C1 segment of cervical spinal cord (tissue), 14 donors: Measurements from ENCODE around the gene BDNF.
"Not testable (repeated sequence)": the region's sequence is repeated elsewhere in the genome, so short reads cannot be mapped to it uniquely, and the experiment has no call there.

Experiments used
- DNase-seq, 14 donors: peaks; one replicate each; lab custom pipeline; 2025; lab: John Stamatoyannopoulos, UW

The BDNF gene

DNA sequence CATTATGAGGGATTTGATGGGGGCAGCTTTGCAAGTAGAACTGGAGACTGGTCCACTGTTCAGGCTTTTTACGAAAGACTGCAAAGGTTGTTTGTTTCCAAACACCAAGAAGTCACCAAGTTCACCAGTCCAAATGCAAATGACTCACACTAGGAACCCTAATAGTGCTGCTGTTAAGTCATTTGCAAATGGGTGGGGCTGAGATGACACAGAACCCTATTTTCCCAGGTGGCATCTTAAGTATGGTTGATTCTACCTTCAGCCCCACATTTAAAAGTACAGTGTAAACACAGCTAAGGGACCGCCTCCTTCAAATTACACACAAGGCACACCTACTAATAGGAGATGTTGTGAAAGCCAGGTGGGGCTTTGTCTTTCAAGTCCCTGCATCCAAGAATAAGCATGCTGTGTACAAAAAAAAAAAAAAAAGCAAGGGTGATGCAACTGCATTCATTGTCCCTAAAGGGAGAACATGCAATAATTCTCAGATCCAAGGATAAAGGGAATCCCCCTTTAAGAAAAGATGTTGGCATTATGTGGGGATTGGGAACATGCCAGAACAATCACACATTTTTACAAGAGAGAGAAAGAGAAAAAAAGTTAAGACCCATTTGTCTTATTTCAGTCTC, 27.3 kb downstream of the BDNF start:
- DNase-seq, result no peak

GRCh38 chr11:27665508-27666101, 34.6 kb downstream of the BDNF start:
- DNase-seq, result not testable (repeated sequence)

- DNase-seq, result no peak
These were observed 36.9 kb downstream of the BDNF start for GRCh38 chr11:27663326-27663725.

DNA sequence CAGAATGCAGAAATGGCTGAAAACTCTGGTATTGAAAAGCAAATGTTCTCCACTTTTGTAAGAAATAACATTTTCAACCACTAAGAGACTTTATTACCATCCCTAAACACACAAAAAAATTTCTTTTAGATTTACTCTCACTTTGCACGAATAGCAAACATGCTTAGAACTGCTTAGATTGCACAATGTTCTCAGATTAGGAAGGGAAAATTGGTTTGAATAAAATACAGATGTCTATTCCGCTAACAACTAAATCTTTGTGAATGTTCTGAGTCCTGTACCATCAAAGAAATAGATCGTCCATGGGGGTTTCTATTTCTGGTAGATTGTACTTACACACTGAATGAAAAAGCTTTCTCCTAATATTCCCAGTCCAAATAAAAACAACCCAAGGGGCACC, 40.1 kb downstream of the BDNF start:
- DNase-seq, result no peak

GRCh38 chr11:27658535-27659236, 41.6 kb downstream of the BDNF start:
- DNase-seq, result no peak

- DNase-seq, result no peak
These were observed 43.3 kb downstream of the BDNF start for GRCh38 chr11:27656806-27657483.

GRCh38 chr11:27656320-27656719, 43.9 kb downstream of the BDNF start:
- no peak for DNase-seq

- DNase-seq, result no peak
These were observed 46.1 kb downstream of the BDNF start for GRCh38 chr11:27653990-27654758.

GRCh38 chr11:27651711-27652110, 48.5 kb downstream of the BDNF start:
- DNase-seq, result no peak

GRCh38 chr11:27650988-27651387, 49.3 kb downstream of the BDNF start:
- no peak for DNase-seq

DNA sequence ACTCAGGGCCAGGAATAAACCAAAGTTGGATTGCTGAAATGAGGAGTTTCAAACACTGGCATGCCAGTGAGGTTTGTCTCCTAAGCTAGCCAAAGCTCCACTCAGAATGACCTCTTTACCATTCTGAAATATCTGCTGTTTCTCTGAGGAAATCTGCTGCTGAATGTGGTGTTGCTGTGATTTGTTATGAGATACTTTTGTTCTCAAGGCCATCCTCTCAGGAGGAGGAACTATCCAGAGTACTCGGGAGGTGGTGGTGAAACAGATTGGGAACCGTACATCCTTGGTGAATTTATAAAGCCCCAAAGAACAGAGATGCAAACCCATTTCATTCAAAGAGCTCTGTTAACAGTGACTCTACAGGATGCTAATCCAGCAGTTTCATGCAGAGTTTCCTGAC, 50.5 kb downstream of the BDNF start:
- DNase-seq, result no peak

DNA sequence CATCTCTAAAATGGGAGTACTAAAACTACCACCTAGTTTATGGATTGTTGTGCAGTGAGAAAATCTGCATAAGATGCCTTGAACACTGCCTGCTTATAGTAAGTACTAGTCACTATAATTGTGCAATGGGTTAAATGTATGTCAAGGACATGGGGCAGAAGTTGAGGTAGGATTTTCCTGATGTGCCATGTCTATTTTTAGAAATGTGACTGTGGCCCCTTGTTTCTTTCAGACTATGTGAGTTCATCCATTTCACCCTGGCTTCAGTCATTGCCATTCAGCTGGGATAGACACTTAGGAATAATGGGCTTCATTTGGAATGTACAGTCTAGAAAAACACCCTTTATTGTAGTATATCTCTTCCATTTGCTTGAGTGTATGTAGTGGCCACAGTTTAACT, 51.4 kb downstream of the BDNF start:
- no peak for DNase-seq

DNA sequence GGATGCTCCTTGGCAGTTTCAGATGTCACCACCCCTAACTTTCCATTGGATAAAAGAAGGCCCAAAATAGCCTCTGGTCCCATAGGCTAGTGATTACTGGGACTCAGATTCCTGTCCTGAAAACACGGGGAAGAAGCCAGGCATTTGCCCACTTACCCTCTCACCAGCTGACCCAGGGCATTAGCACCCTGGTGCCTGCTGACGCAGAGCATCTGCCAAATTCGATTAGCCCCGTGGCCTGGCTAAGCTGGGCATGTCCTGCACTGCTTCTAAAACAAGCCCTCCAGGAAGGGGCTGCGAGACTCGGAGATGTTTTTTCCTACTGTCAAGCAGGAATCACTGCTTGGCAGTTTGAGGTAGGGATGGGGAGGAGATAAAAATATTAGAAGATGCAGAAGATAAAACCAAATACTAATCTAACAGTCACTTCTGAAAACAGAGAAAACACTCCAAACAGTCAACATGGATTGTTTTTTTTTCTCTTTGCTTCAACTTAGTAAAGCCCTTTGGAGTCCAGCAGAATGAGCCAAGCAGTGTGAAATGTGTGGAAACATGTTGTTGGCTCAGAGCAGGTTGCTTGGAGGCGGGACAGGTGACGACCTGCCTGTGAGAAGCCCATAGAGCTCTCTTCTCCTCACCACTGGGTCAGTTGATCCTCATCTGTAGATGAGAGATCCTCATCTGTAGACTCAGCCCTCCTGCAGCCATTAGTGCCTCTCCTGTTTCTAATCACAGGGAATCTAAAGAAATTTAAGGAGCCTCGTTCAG, 54.0 kb downstream of the BDNF start:
- no peak for DNase-seq

DNA sequence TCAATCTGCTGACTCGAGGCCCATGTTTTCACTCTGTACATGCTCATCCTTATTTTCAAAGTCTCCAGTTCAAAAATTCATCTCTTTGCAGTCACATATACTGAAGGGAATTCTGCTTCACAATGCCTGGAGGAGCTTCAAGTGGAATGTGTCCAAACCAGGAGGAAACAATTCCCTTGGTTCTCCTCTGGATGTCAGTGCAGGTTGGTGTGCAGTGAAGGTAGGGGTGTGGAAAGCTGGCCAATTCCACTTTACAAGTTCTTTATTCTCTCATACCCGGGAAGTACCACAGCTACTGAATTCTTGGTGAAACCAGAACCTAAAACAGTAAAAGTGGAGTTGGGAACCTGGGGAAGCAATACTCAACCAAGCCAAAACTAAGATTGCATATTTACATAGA, 57.3 kb downstream of the BDNF start:
- DNase-seq, result no peak

DNA sequence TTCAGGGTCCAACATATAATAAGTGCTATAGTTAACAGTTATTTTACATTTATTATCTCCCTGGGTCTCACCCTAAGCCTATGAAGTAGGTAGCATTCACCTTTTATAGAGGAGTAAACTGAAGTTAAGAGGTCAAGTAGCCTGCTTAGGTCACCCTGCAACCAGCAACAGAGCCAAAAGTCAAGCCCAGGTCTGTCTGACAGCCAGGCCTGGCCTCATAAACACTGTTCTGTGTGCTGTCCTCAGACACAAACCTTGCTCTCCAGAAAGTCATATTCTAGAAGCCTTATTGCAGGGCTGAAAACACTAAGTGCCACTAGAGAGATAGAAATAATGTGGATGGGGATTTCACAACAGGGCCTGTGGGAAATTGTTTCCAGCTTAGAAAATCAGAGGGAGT, 59.3 kb downstream of the BDNF start:
- DNase-seq, result no peak

DNA sequence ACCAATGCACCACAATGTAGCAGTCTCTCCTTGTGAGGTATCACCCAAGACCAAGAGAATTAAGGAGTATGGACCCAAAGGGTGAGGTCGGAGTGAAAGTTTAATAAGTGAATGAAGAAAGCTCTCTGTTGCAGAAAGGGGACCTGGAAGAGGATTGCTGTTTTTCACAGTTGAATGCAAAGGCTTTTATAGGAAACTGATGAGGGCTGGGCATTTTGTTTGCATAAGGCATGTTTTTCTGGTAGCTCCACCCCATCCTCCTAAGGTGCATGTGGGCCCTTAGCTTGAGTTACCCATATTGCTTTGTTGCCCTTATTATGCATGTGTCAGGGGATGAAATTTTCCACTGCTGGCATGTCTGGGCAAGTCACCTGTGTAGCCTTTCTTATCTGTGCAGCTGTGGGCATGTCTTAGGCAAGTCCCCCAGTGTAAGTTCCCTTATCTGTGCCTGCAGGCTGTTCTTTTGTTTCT, 64.7 kb downstream of the BDNF start:
- no peak for DNase-seq

DNA sequence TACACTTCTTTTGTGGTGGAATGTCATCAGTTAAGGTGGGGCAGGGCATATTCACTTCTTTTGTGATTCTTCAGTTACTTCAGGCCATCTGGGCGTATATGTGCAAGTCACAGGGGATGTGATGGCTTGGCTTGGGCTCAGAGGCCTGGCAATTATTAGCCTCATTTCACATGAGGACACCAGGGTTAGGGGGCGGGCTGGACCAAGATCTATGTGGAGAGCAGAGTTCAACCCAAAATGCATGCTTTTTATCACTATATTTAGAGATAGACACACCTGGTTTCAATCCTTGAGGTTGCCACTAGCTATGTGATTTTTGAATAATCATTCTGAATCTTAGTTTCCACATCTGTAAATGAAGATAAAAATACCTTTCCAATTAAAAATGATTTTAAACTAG, 65.5 kb downstream of the BDNF start:
- DNase-seq, result not testable (repeated sequence)

DNA sequence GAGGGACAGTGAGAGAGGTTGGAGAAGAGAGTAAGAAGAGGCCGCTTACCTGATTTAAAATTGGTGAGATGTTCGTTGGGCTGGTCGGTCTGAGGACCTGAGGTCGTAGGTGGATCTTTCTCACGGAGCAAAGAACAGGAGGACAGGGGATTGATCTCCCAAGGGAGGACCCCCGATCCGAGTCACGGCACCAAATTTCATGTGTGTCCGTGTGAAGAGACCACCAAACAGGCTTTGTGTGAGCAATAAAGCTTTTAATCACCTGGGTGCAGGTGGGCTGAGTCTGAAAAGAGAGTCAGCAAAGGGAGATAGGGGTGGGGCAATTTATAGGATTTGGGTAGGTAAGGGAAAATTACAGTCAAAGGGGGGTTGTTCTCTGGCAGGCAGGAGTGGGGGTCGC, 66.0 kb downstream of the BDNF start:
- not testable (repeated sequence) for DNase-seq

DNA sequence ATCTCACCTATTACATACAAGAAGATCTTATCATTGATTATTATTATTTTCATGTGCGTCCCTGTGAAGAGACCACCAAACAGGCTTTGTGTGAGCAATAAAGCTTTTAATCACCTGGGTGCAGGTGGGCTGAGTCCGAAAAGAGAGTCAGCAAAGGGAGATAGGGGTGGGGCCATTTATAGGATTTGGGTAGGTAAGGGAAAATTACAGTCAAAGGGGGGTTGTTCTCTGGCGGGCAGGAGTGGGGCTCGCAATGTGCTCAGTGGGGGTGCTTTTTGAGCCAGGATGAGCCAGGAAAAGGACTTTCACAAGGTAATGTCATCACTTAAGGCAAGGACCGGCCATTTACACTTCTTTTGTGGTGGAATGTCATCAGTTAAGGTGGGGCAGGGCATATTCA, 71.2 kb downstream of the BDNF start:
- DNase-seq, result not testable (repeated sequence)

DNA sequence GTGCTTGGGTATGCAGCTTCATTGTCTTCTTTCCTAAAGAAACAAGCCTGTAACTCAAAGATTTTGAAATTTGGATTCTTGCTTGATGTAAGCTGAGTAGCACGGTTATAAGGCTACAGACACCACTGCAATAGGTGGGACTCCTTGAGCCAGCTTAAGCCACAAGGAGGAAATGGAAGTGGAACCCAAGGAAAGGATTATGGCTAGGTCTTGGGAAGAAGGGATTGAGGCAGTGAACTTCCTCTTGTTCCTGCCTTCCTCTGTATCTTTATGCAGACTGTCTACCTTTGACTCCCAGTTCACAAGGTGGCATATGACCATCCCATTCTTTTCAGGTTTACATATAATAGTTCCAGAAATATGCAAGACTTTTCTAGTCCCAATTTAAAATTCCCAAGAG, 72.3 kb downstream of the BDNF start:
- no peak for DNase-seq
